HepG2 (cell line): ENCODE results near the gene PPM1H. TPM values are rescaled to one million over a fixed set of nuclear protein-coding genes. Genes with fewer than 3 reads are reported as not detected.
A peak's percentile ranks its signal among the peaks of the same experiment; 100 is the strongest.

ENCODE experiments used
- CCAR2 ChIP-seq: fragments of 200-400 bp; formaldehyde crosslinking; optimal IDR thresholded peaks from 2 replicates; pipeline ENCODE3; 2018; ENCODE audit warnings: low read depth, mild to moderate bottlenecking, low read length, moderate library complexity
- CENPT ChIP-seq: sonication (generic); formaldehyde crosslinking; IDR thresholded peaks from 2 replicates; pipeline ENCODE4 v1.8.0; 2022; ENCODE audit warnings: low read depth, mild to moderate bottlenecking, moderate library complexity, missing genetic modification reagents
- CREM ChIP-seq, 2 experiments: sonication (generic) in 1 of 2; formaldehyde crosslinking in 1 of 2; IDR thresholded peaks; 2 replicates each; pipeline versions ENCODE4 v1.4.0 to v1.6.1; 2016 to 2020; ENCODE audit warnings: antibody characterized with exemption in 1 of 2, mild to moderate bottlenecking in 1 of 2, missing genetic modification reagents in 1 of 2
- CSRNP1 ChIP-seq: sonication (generic); formaldehyde crosslinking; IDR thresholded peaks from 2 replicates; pipeline ENCODE4 v1.8.1; 2023; ENCODE audit warnings: mild to moderate bottlenecking, missing genetic modification reagents
- E2F2 ChIP-seq: sonication (generic); formaldehyde crosslinking; IDR thresholded peaks from 2 replicates; pipeline ENCODE4 v1.4.0; 2020; ENCODE audit warnings: missing genetic modification reagents, borderline replicate concordance
- EED ChIP-seq: sonication (generic); formaldehyde crosslinking; IDR thresholded peaks from 2 replicates; pipeline ENCODE4 v1.5.0; 2020; ENCODE audit warnings: mild to moderate bottlenecking, missing genetic modification reagents
- FOSL2 ChIP-seq: sonication (generic); formaldehyde crosslinking; IDR thresholded peaks from 2 replicates; pipeline ENCODE4 v1.4.0; 2020; ENCODE audit warnings: missing genetic modification reagents
- HHEX ChIP-seq: IDR thresholded peaks from 2 replicates; pipeline ENCODE4 v1.6.1; 2016; ENCODE audit warnings: control low read depth
- IKZF4 ChIP-seq: sonication (generic); formaldehyde crosslinking; IDR thresholded peaks from 2 replicates; pipeline ENCODE4 v1.5.1; 2020; ENCODE audit warnings: borderline replicate concordance, mild to moderate bottlenecking, low read depth, missing genetic modification reagents; ENCODE audit errors: not compliant biosample characterization
- IRF2 ChIP-seq: IDR thresholded peaks from 2 replicates; pipeline ENCODE4 v1.6.1; 2018; ENCODE audit warnings: missing genetic modification reagents, missing compliant biosample characterization
- KAT2B ChIP-seq: fragments of 150-350 bp; IDR thresholded peaks from 2 replicates; pipeline ENCODE4 v1.6.1; 2014; ENCODE audit warnings: low read depth, low read length, borderline replicate concordance
- KDM2A ChIP-seq: sonication (generic); formaldehyde crosslinking; IDR thresholded peaks from 2 replicates; pipeline ENCODE4 v1.4.0; 2020; ENCODE audit warnings: low read depth, missing genetic modification reagents, borderline replicate concordance
- KMT2B ChIP-seq: IDR thresholded peaks from 2 replicates; pipeline ENCODE4 v1.6.1; 2016; ENCODE audit warnings: missing genetic modification reagents, missing compliant biosample characterization
- NFIC ChIP-seq: IDR thresholded peaks from 2 replicates; pipeline ENCODE4 v1.6.1; 2012; ENCODE audit warnings: mild to moderate bottlenecking, low read length, inconsistent platforms
- PAF1 ChIP-seq: IDR thresholded peaks from 2 replicates; pipeline ENCODE4 v1.6.1; 2016; ENCODE audit warnings: missing genetic modification reagents, missing compliant biosample characterization
- PHF8 ChIP-seq: sonication (generic); formaldehyde crosslinking; IDR thresholded peaks from 2 replicates; pipeline ENCODE4 v1.5.0; 2020; ENCODE audit warnings: missing genetic modification reagents
- REPIN1 ChIP-seq: sonication (generic); formaldehyde crosslinking; IDR thresholded peaks from 2 replicates; pipeline ENCODE4 v1.8.0; 2022; ENCODE audit warnings: missing genetic modification reagents, low read depth, mild to moderate bottlenecking, borderline replicate concordance
- SKI ChIP-seq: fragments of 450-650 bp; IDR thresholded peaks from one replicate; pipeline ENCODE4 v1.6.1; 2018; ENCODE audit warnings: mild to moderate bottlenecking; ENCODE audit not compliant: partially characterized antibody
- SP4 ChIP-seq: sonication (generic); formaldehyde crosslinking; IDR thresholded peaks from 2 replicates; pipeline ENCODE4 v1.8.1; 2023; ENCODE audit warnings: mild to moderate bottlenecking, missing genetic modification reagents
- TBX2 ChIP-seq: sonication (generic); formaldehyde crosslinking; IDR thresholded peaks from 2 replicates; pipeline ENCODE4 v1.5.0; 2020; ENCODE audit warnings: missing genetic modification reagents, mild to moderate bottlenecking, borderline replicate concordance
- ZBTB7B ChIP-seq: sonication (generic); formaldehyde crosslinking; IDR thresholded peaks from 2 replicates; pipeline ENCODE4 v1.4.0; 2020; ENCODE audit warnings: missing genetic modification reagents
- ZNF326 ChIP-seq: sonication (generic); formaldehyde crosslinking; IDR thresholded peaks from 2 replicates; pipeline ENCODE4 v1.4.0; 2020; ENCODE audit warnings: missing genetic modification reagents, borderline replicate concordance
- ZNF354B ChIP-seq: sonication (generic); formaldehyde crosslinking; IDR thresholded peaks from 2 replicates; pipeline ENCODE4 v1.8.0; 2022; ENCODE audit warnings: mild to moderate bottlenecking, missing genetic modification reagents
- ZNF382 ChIP-seq: sonication (generic); formaldehyde crosslinking; IDR thresholded peaks from 2 replicates; pipeline ENCODE4 v1.5.0; 2020; ENCODE audit warnings: missing genetic modification reagents, mild to moderate bottlenecking, borderline replicate concordance
- ZNF484 ChIP-seq: sonication (generic); formaldehyde crosslinking; IDR thresholded peaks from 2 replicates; pipeline ENCODE4 v1.5.1; 2020; ENCODE audit warnings: mild to moderate bottlenecking, low read depth, missing genetic modification reagents, borderline replicate concordance
- ZNF513 ChIP-seq: sonication (generic); formaldehyde crosslinking; conservative IDR thresholded peaks from 2 replicates; pipeline ENCODE4 v1.5.0; 2020; ENCODE audit warnings: missing genetic modification reagents
- ZNF563 ChIP-seq: sonication (generic); formaldehyde crosslinking; IDR thresholded peaks from 2 replicates; pipeline ENCODE4 v1.8.0; 2022; ENCODE audit warnings: mild to moderate bottlenecking, moderate library complexity, missing genetic modification reagents
- polyA plus RNA-seq, 8 experiments: library from polyadenylated mRNA; depleted of rRNA in 3 of 8; stranded (reverse) in 7 of 8; unstranded in 1 of 8; fragments of >200 nt; fragmentation: Illumina TruSeq in 4 of 8; extraction: Trizol in 4 of 8; gene quantifications; 2 replicates each; pipeline versions ENCODE4 v1.2.1 to v1.2.3, GENCODE V29; 2011 to 2016; ENCODE audit warnings: low read depth in 4 of 8, missing spikeins in 1 of 8, mixed read lengths in 1 of 8; ENCODE audit not compliant: insufficient read depth in 1 of 8
- total RNA-seq, 5 experiments: library from RNA; depleted of rRNA; stranded (reverse); fragments of >200 nt; fragmentation: Illumina TruSeq; extraction: Trizol; gene quantifications; 2 replicates each; pipeline ENCODE4 v1.2.3, GENCODE V29; 2016; ENCODE audit warnings: low read depth in 1 of 5

Gene PPM1H
- total and polyA plus RNA-seq, 2 of the 13 experiments (the other 11 are each of a cell fraction or from before 2014, with no cell fraction given) = 29.1 to 38.1 TPM

- TF ChIP-seq SKI (no peak), FOSL2 (CRISPR knock-in tag) (peak; percentile 57), E2F2 (no peak), SP4 (no peak), IKZF4 (no peak), PHF8 (CRISPR knock-in tag) (no peak), KAT2B (no peak), REPIN1 (CRISPR knock-in tag) (peak; percentile 54; the same call in 1 of the 2 replicates), CREM (IDR thresholded peaks at IDR 0.05) (peak; percentile 96), CREM (CRISPR knock-in tag; IDR thresholded peaks at IDR 0.05) (no peak), PAF1 (CRISPR knock-in tag) (no peak), ZNF354B (CRISPR knock-in tag) (0 out of 2 replicates have a peak, but pooled peaks have one; percentile 12), IRF2 (CRISPR knock-in tag) (0 out of 2 replicates have a peak, but pooled peaks have one; percentile 3), HHEX (CRISPR knock-in tag) (0 out of 2 replicates have a peak, but pooled peaks have one; percentile 9), ZNF513 (no peak), KMT2B (CRISPR knock-in tag) (no peak), CCAR2 (no peak), ZBTB7B (CRISPR knock-in tag) (no peak; the same call in 1 of the 2 replicates), ZNF382 (CRISPR knock-in tag) (no peak), TBX2 (peak; percentile 95), KDM2A (CRISPR knock-in tag) (no peak), NFIC (peak; percentile 96), CSRNP1 (CRISPR knock-in tag) (0 out of 2 replicates have a peak, but pooled peaks have one; percentile 19), ZNF326 (CRISPR knock-in tag) (no peak), ZNF563 (CRISPR knock-in tag) (no peak), EED (CRISPR knock-in tag) (no peak), CENPT (no peak), ZNF484 (CRISPR knock-in tag) (no peak)
Observed at GRCh38 chr12:62891805-62892549, 43.0 kb downstream of the PPM1H start (continued).
